ENCODE data around the gene RBMX. TPM values are rescaled to one million over a fixed set of nuclear protein-coding genes. Genes with fewer than 3 reads are reported as not detected.

The RBMX gene
- total RNA-seq, 5 donors from 2014 or later (not counting 1 experiment from before 2014, with no cell fraction given) = 203 to 281 (median 209) TPM

GRCh38 chrX:136872091-136872700 lies 8.3 kb downstream of the RBMX start:
- ChIA-PET POLR2A (interaction anchor here (0.6 to 2.9 kb wide), 4 partner anchors 8 to 92 kb away, joined by 3 to 22 read pairs (median 6); partner anchors contain the start of genes ARHGEF6 (in 1 of the 2) and RBMX (in 1 of the 2)), CTCF (interaction anchor here in 1 of 2 donors (0.5 to 0.7 kb wide), 2 partner anchors 45 to 605 kb away, joined by 3 to 11 read pairs; no protein-coding TSS in a partner anchor)
- Mint-ChIP-seq H3K27me3 (no peaks in the 10 kb centered on the region), H3K27ac (peak overlapping the region in 1 of 2 donors; percentile 39), H3K9me3 (no peaks in the 10 kb centered on the region), H3K4me1 (peaks cover 33 to 62% (median 48%) of the 10 kb centered on the region in 3 donors), H3K36me3 (peaks cover 43% of the 10 kb centered on the region), H3K4me3 (no peak overlapping the region)
- H3K4me3 ChIP-seq (ENCODE audit: control insufficient read depth in 1 of 2, extremely low read depth in 1 of 2, low read length in 1 of 2) = no peak overlapping the region
- no peaks in the 10 kb centered on the region for H3K27me3 ChIP-seq (replicated peaks in 1 of 2; ENCODE audit: control insufficient read depth in 2 of 2, extremely low read depth in 1 of 2, insufficient read depth in 2 of 2, low read length in 1 of 2)
- DNase-seq = no peak
- no peaks in the 10 kb centered on the region for H3K9me3 ChIP-seq
- peaks cover 0 to 6% of the 10 kb centered on the region in 2 experiments for H3K4me1 ChIP-seq (ENCODE audit: control insufficient read depth in 1 of 2, extremely low read depth in 1 of 2, insufficient read depth in 2 of 2, low read length in 2 of 2)
- WGBS (ENCODE audit: insufficient coverage) = 86% methylated on average over 1 of the region's 5 CpGs
- H3K36me3 ChIP-seq (ENCODE audit: control insufficient read depth in 2 of 2, extremely low read depth in 1 of 2, insufficient read depth in 1 of 2, low read length in 1 of 2) = peaks cover 0 to 61% of the 10 kb centered on the region in 2 donors
- no peak for ATAC-seq (replicated peaks in 1 of 4)
- H3K27ac ChIP-seq (ENCODE audit: low read length) = no peak overlapping the region

GRCh38 chrX:136870064-136870463 lies 10.5 kb downstream of the RBMX start:
- H3K4me3 Mint-ChIP-seq = no peak overlapping the region
- no peaks in the 10 kb centered on the region for H3K9me3 ChIP-seq
- peaks cover 0 to 3% of the 10 kb centered on the region in 2 experiments for H3K4me1 ChIP-seq (ENCODE audit: control insufficient read depth in 1 of 2, extremely low read depth in 1 of 2, insufficient read depth in 2 of 2, low read length in 2 of 2)
- H3K9me3 Mint-ChIP-seq = no peaks in the 10 kb centered on the region
- peak overlapping the region; percentile 0 to 84 for H3K27ac Mint-ChIP-seq
- ChIA-PET CTCF (no interaction called here), POLR2A (interaction anchor here in 1 of 2 donors (2.9 kb wide), 1 partner anchor 10 kb away, joined by 22 read pairs; the partner anchor contains the start of gene RBMX)
- DNase-seq = no peak
- no peak overlapping the region for H3K27ac ChIP-seq (ENCODE audit: low read length)
- peaks cover 0 to 4% of the 10 kb centered on the region in 2 donors for H3K27me3 Mint-ChIP-seq
- peaks cover 37 to 63% (median 48%) of the 10 kb centered on the region in 3 donors for H3K4me1 Mint-ChIP-seq
- no peak overlapping the region for H3K4me3 ChIP-seq (ENCODE audit: control insufficient read depth in 1 of 2, extremely low read depth in 1 of 2, low read length in 1 of 2)
- WGBS (ENCODE audit: insufficient coverage) = no CpG with 5 or more reads among the region's 1 CpG
- H3K36me3 ChIP-seq (ENCODE audit: control insufficient read depth in 2 of 2, extremely low read depth in 1 of 2, insufficient read depth in 1 of 2, low read length in 1 of 2) = peaks cover 0 to 44% of the 10 kb centered on the region in 2 donors
- no peak for ATAC-seq (replicated peaks in 1 of 4)
- no peaks in the 10 kb centered on the region for H3K27me3 ChIP-seq (replicated peaks in 1 of 2; ENCODE audit: control insufficient read depth in 2 of 2, extremely low read depth in 1 of 2, insufficient read depth in 2 of 2, low read length in 1 of 2)
- H3K36me3 Mint-ChIP-seq = peaks cover 44% of the 10 kb centered on the region

- CTCF ChIA-PET = interaction anchor here in 1 of 2 donors (0.5 kb wide), 1 partner anchor 84 kb away, joined by 4 read pairs; no protein-coding TSS in a partner anchor
- peaks cover 0 to 3% of the 10 kb centered on the region in 2 experiments for H3K4me1 ChIP-seq (ENCODE audit: control insufficient read depth in 1 of 2, extremely low read depth in 1 of 2, insufficient read depth in 2 of 2, low read length in 2 of 2)
- no peaks in the 10 kb centered on the region for H3K9me3 ChIP-seq
- no peak overlapping the region for H3K27ac Mint-ChIP-seq
- no peaks in the 10 kb centered on the region for H3K9me3 Mint-ChIP-seq
- no CpG with 5 or more reads among the region's 9 CpGs for WGBS (ENCODE audit: insufficient coverage)
- ATAC-seq (replicated peaks in 1 of 4) (no peak), DNase-seq (no peak)
- no peaks in the 10 kb centered on the region for H3K27me3 ChIP-seq (replicated peaks in 1 of 2; ENCODE audit: control insufficient read depth in 2 of 2, extremely low read depth in 1 of 2, insufficient read depth in 2 of 2, low read length in 1 of 2)
- H3K4me3 ChIP-seq (ENCODE audit: control insufficient read depth in 1 of 2, extremely low read depth in 1 of 2, low read length in 1 of 2) = no peak overlapping the region
- H3K27me3 Mint-ChIP-seq = peaks cover 0 to 4% of the 10 kb centered on the region in 2 donors
- peaks cover 33 to 51% (median 38%) of the 10 kb centered on the region in 3 donors for H3K4me1 Mint-ChIP-seq
- H3K27ac ChIP-seq (ENCODE audit: low read length) = no peak overlapping the region
- no peak overlapping the region for H3K4me3 Mint-ChIP-seq
- POLR2A ChIA-PET = interaction anchor here in 1 of 2 donors (0.6 to 1.1 kb wide), 3 partner anchors 10 to 121 kb away, joined by 3 to 7 read pairs (median 3); partner anchors contain the start of gene RBMX
- H3K36me3 Mint-ChIP-seq = peaks cover 40% of the 10 kb centered on the region
- H3K36me3 ChIP-seq (ENCODE audit: control insufficient read depth in 2 of 2, extremely low read depth in 1 of 2, insufficient read depth in 1 of 2, low read length in 1 of 2) = peaks cover 0 to 32% of the 10 kb centered on the region in 2 donors
Measured at GRCh38 chrX:136868283-136869055, 12.1 kb downstream of the RBMX start.

GRCh38 chrX:136867518-136867917 lies 13.0 kb downstream of the RBMX start:
- no peak overlapping the region for H3K4me3 ChIP-seq (ENCODE audit: control insufficient read depth in 1 of 2, extremely low read depth in 1 of 2, low read length in 1 of 2)
- no peak overlapping the region for H3K27ac ChIP-seq (ENCODE audit: low read length)
- no peaks in the 10 kb centered on the region for H3K27me3 ChIP-seq (replicated peaks in 1 of 2; ENCODE audit: control insufficient read depth in 2 of 2, extremely low read depth in 1 of 2, insufficient read depth in 2 of 2, low read length in 1 of 2)
- Mint-ChIP-seq H3K9me3 (no peaks in the 10 kb centered on the region), H3K27me3 (peaks cover 0 to 4% of the 10 kb centered on the region in 2 donors), H3K36me3 (peaks cover 40% of the 10 kb centered on the region), H3K27ac (peak overlapping the region in 1 of 2 donors; percentile 8), H3K4me1 (peaks cover 32 to 45% (median 33%) of the 10 kb centered on the region in 3 donors), H3K4me3 (no peak overlapping the region)
- POLR2A ChIA-PET = interaction anchor here in 1 of 2 donors (0.6 to 1.1 kb wide), 3 partner anchors 11 to 120 kb away, joined by 3 to 7 read pairs (median 3); partner anchors contain the start of gene RBMX
- no peaks in the 10 kb centered on the region for H3K9me3 ChIP-seq
- peaks cover 0 to 3% of the 10 kb centered on the region in 2 experiments for H3K4me1 ChIP-seq (ENCODE audit: control insufficient read depth in 1 of 2, extremely low read depth in 1 of 2, insufficient read depth in 2 of 2, low read length in 2 of 2)
- H3K36me3 ChIP-seq (ENCODE audit: control insufficient read depth in 2 of 2, extremely low read depth in 1 of 2, insufficient read depth in 1 of 2, low read length in 1 of 2) = peaks cover 0 to 34% of the 10 kb centered on the region in 2 donors
- CTCF ChIA-PET = interaction anchor here in 1 of 2 donors (1.2 kb wide), 1 partner anchor 85 kb away, joined by 4 read pairs; no protein-coding TSS in a partner anchor
- DNase-seq = no peak
- WGBS (ENCODE audit: insufficient coverage) = no CpG with 5 or more reads among the region's 3 CpGs
- ATAC-seq (replicated peaks in 1 of 4) = no peak

- ATAC-seq (replicated peaks in 1 of 4) (no peak), DNase-seq (no peak)
- Histone ChIP-seq H3K27ac (ENCODE audit: low read length) (no peak overlapping the region), H3K9me3 (no peaks in the 10 kb centered on the region), H3K27me3 (replicated peaks in 1 of 2; ENCODE audit: control insufficient read depth in 2 of 2, extremely low read depth in 1 of 2, insufficient read depth in 2 of 2, low read length in 1 of 2) (no peaks in the 10 kb centered on the region), H3K4me3 (ENCODE audit: control insufficient read depth in 1 of 2, extremely low read depth in 1 of 2, low read length in 1 of 2) (no peak overlapping the region), H3K36me3 (ENCODE audit: control insufficient read depth in 2 of 2, extremely low read depth in 1 of 2, insufficient read depth in 1 of 2, low read length in 1 of 2) (peaks cover 0 to 32% of the 10 kb centered on the region in 2 donors), H3K4me1 (ENCODE audit: control insufficient read depth in 1 of 2, extremely low read depth in 1 of 2, insufficient read depth in 2 of 2, low read length in 2 of 2) (peaks cover 0 to 3% of the 10 kb centered on the region in 2 experiments)
- Mint-ChIP-seq H3K27me3 (peaks cover 0 to 4% of the 10 kb centered on the region in 2 donors), H3K9me3 (no peaks in the 10 kb centered on the region), H3K4me3 (no peak overlapping the region), H3K27ac (peak overlapping the region in 1 of 2 donors; percentile 58), H3K36me3 (peaks cover 37% of the 10 kb centered on the region), H3K4me1 (peaks cover 30 to 41% (median 33%) of the 10 kb centered on the region in 3 donors)
- POLR2A ChIA-PET = interaction anchor here in 1 of 2 donors (1.1 kb wide), 1 partner anchor 12 kb away, joined by 16 read pairs; no protein-coding TSS in a partner anchor
- 40% methylated on average over 1 of the region's 4 CpGs for WGBS (ENCODE audit: insufficient coverage)
- CTCF ChIA-PET = interaction anchor here (0.6 to 1.2 kb wide), 2 partner anchors 85 to 345 kb away, joined by 3 to 4 read pairs; no protein-coding TSS in a partner anchor
Measured at GRCh38 chrX:136867096-136867491, 13.4 kb downstream of the RBMX start.

All from T-cell (primary cell).